HepG2 (cell line): ENCODE measurements around the gene UCK2. TPM values are rescaled to one million over a fixed set of nuclear protein-coding genes. Genes with fewer than 3 reads are reported as not detected.

Source experiments
- CBX1 ChIP-seq: IDR thresholded peaks from one replicate; pipeline ENCODE4 v1.6.1; 2016; ENCODE audit warnings: antibody characterized with exemption, low read depth
- DRAP1 ChIP-seq: IDR thresholded peaks from 2 replicates; pipeline ENCODE4 v1.6.1; 2016; ENCODE audit warnings: missing genetic modification reagents, missing compliant biosample characterization
- FOXP4 ChIP-seq: sonication (generic); formaldehyde crosslinking; IDR thresholded peaks from 2 replicates; pipeline ENCODE4 v1.4.0; 2020; ENCODE audit warnings: missing genetic modification reagents
- GABPB1 ChIP-seq: IDR thresholded peaks from 2 replicates; pipeline ENCODE4 v1.6.1; 2016; ENCODE audit warnings: mild to moderate bottlenecking, missing genetic modification reagents, moderate library complexity, missing compliant biosample characterization
- HMGXB3 ChIP-seq: sonication (generic); formaldehyde crosslinking; IDR thresholded peaks from 2 replicates; pipeline ENCODE4 v1.4.0; 2020; ENCODE audit warnings: missing genetic modification reagents, borderline replicate concordance
- HOMEZ ChIP-seq: IDR thresholded peaks from 2 replicates; pipeline ENCODE4 v1.6.1; 2016; ENCODE audit warnings: low read depth
- MLXIP ChIP-seq: sonication (generic); formaldehyde crosslinking; IDR thresholded peaks from 2 replicates; pipeline ENCODE4 v1.9.0; 2021; ENCODE audit warnings: missing genetic modification reagents, borderline replicate concordance
- ZBTB2 ChIP-seq: sonication (generic); formaldehyde crosslinking; IDR thresholded peaks from 2 replicates; pipeline ENCODE4 v1.8.0; 2022; ENCODE audit warnings: low read depth, missing genetic modification reagents
- ZNF446 ChIP-seq: sonication (generic); formaldehyde crosslinking; IDR thresholded peaks from 2 replicates; pipeline ENCODE4 v1.5.0; 2020; ENCODE audit warnings: mild to moderate bottlenecking, missing genetic modification reagents
- ZNF614 ChIP-seq: IDR thresholded peaks from 2 replicates; pipeline ENCODE4 v1.6.1; 2018; ENCODE audit warnings: missing biosample characterization, missing genetic modification reagents, inconsistent platforms, borderline replicate concordance
- ZNF616 ChIP-seq: sonication (generic); formaldehyde crosslinking; IDR thresholded peaks from 2 replicates; pipeline ENCODE4 v1.5.0; 2020; ENCODE audit warnings: low read depth, mild to moderate bottlenecking, missing genetic modification reagents
- ZNF710 ChIP-seq: sonication (generic); formaldehyde crosslinking; IDR thresholded peaks from 2 replicates; pipeline ENCODE4 v1.5.0; 2020; ENCODE audit warnings: mild to moderate bottlenecking, missing genetic modification reagents, borderline replicate concordance
- polyA plus RNA-seq, 8 experiments: library from polyadenylated mRNA; depleted of rRNA in 3 of 8; stranded (reverse) in 7 of 8; unstranded in 1 of 8; fragments of >200 nt; fragmentation: Illumina TruSeq in 4 of 8; extraction: Trizol in 4 of 8; gene quantifications; 2 replicates each; pipeline versions ENCODE4 v1.2.1 to v1.2.3, GENCODE V29; 2011 to 2016; ENCODE audit warnings: low read depth in 4 of 8, missing spikeins in 1 of 8, mixed read lengths in 1 of 8; ENCODE audit not compliant: insufficient read depth in 1 of 8
- total RNA-seq, 5 experiments: library from RNA; depleted of rRNA; stranded (reverse); fragments of >200 nt; fragmentation: Illumina TruSeq; extraction: Trizol; gene quantifications; 2 replicates each; pipeline ENCODE4 v1.2.3, GENCODE V29; 2016; ENCODE audit warnings: low read depth in 1 of 5

Gene UCK2
- total and polyA plus RNA-seq, 2 of the 13 experiments (the other 11 are each of a cell fraction or from before 2014, with no cell fraction given): 64.3 to 78.0 TPM

- TF ChIP-seq ZNF710 (CRISPR knock-in tag) (peak; percentile 77; the same call in 1 of the 2 replicates), ZNF616 (CRISPR knock-in tag) (no peak), GABPB1 (CRISPR knock-in tag) (peak; percentile 68), MLXIP (CRISPR knock-in tag) (no peak), CBX1 (peak; percentile 39), ZNF614 (CRISPR knock-in tag) (peak; percentile 40; the same call in 1 of the 2 replicates), HMGXB3 (0 out of 2 replicates have a peak, but pooled peaks have one; percentile 7), FOXP4 (CRISPR knock-in tag) (peak; percentile 88), ZNF446 (CRISPR knock-in tag) (no peak), ZBTB2 (CRISPR knock-in tag) (no peak), HOMEZ (CRISPR knock-in tag) (peak; percentile 71; the same call in 1 of the 2 replicates), DRAP1 (CRISPR knock-in tag) (peak; percentile 14; the same call in 1 of the 2 replicates)
Observed at GRCh38 chr1:165910764-165911421, 83.5 kb downstream of the UCK2 start (continued).
